Right ventricle myocardium inferior (tissue), 1 donor: Measurements from ENCODE around the gene PSTK. TPM values are rescaled to one million over a fixed set of nuclear protein-coding genes. Genes with fewer than 3 reads are reported as not detected.

ENCODE experiments used
- ATAC-seq: fragments of 200-7000 bp; cut with Tn5 transposase; one replicate; pipeline ENCODE4 v1.9.1; 2020; ENCODE audit warnings: mild to moderate bottlenecking, moderate library complexity
- DNase-seq: peaks from one replicate; pipeline ENCODE4 v3.0.0; 2021; ENCODE audit errors: missing footprints
- intact Hi-C: fragments of 100-400 bp; cut with DNase I; formaldehyde crosslinking; loops from one replicate; pipeline ENCODE4 v1.11.0; 2022
- long read RNA-seq: library from polyadenylated mRNA; unstranded; transcript quantifications from one replicate; pipeline ENCODE4 v2.0.0, GENCODE V29; 2021
- total RNA-seq: library from RNA; stranded (reverse); fragmentation: NEBNext Ultra II Directional; extraction: Animal tissue kit (Norgen Biotek cat#: 25700); gene quantifications from one replicate; pipeline ENCODE4 v1.2.1, GENCODE V29; 2021
- donor health status: DM: no; HTN: yes; CAD: no; lungs with severe emphysema.

The PSTK gene
- total RNA-seq: 1.5 TPM
- long read RNA-seq, partial matches to known transcripts: 0 of 2 reads
- long read RNA-seq, other reads (novel, unspliced or antisense): 1 of 2 reads

DNA sequence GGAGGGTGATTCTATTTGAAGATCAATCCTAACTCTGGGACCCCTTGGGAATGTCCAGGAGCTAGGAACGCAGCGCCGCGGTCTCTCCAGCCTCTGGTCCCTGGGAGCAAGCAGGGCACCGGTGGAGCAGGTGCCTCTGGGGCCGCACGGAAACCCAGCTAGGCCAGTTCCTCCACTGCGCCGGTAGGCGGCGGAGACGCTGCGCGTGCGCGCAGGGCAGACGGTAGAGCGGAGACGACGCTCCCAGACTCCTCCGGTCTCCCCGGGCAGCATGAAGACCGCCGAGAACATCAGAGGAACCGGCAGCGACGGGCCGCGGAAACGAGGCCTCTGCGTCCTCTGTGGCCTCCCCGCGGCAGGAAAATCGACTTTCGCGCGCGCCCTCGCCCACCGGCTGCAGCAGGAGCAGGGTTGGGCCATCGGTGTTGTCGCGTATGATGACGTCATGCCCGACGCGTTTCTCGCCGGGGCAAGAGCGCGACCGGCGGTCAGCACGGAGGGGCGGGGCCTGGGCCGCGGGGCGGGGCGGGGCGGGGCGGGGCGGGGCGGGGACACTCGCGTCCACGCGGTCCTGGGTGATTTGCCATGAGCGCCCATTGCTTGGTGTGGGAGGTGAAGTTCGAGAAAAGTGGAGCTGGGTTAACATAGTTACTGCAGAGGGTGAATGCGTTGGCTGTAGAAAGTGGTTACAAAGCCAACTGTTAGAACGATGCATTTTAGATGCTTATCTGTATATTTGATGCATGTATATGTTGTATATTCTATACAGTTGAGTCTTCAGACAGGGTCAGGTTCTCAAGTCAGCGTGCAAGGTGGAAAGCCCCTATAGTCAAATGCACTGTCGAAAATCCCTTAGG, at the start of gene PSTK:
Gene PSTK (plus strand): TSS at position 193 of the 857 bp plus-strand sequence. CDS start 79 bp downstream, at position 272.
- intact Hi-C loops: loop anchor here (1.0 kb wide), 2 partner anchors 26 to 28 kb away; partner anchors contain the start of genes C10orf88 and IKZF5
- peak; percentile 97 for DNase-seq
- peak; percentile 99 for ATAC-seq

DNA sequence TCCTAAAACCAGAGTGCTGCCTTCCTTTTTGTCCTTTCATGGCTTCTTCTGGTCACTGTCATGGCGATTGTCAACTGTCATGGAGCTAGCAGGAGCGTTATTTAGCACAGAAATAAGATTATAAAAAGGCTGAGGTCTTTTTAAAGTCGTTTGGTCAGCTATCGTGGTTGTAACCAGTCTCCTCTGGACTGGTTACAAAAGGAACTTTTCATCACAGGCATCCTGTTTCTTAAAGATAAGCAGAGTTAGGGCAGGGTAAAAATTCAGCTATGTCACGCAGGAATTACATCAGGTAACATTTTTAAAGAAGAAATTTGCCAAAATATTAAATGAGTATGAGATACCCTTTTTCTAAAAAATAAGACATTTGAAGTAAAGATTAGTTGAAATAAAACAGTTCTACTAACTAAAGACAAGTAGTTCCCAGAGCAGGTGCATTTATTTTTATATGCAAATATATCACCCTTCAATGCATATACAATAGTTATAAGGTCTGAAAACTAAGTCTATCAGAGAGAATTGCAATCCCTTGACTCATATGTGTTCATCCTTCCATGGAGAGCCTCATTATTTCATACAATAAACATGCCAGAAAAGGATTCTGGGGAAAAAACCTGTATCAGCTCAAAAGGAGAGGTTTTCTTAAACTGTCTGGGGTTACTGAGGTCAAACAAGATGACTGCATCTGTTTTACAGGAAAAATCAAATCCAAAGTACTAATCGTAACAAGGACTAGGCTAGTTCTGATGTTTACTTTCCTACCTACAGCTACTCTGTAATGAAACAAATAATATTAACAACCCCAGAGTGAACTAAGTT, 48.9 kb upstream of the PSTK start:
- intact Hi-C loops: no loop called here
- no peak for ATAC-seq
- no peak for DNase-seq

DNA sequence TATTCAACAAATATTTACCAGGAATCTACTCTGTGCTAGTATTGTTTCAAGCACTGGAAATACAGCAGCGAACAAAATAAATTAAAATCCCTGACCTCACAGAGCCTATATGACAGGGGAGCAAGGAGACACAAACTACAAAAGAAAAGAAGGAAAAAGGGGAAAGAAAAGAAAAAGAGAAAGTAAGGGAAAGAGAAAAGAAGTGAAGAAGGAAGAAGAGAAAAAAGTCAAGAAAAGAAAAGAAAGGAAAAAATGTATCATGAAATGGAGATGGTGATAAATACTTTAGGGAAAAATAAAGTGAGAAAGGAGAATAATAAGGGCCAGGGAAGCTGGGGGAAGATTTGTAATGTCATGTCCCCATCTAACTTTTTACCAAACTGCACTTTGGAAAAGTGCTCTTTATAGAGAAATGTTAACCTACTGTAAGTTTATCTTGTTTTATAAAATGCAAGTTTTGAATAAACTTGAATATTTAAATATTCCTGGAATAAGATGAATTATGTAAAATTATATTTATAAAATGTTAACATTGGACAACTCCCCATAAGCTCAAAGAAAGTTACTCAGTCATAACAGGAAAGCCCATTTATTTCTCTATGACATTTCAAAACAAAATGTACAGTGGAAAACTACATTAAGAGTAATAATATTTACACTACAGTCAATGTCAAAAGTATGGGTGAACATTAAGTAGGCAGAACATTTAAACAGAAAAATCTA, 40.9 kb upstream of the PSTK start:
- ATAC-seq: no peak
- intact Hi-C loops: no loop called here
- no peak for DNase-seq

DNA sequence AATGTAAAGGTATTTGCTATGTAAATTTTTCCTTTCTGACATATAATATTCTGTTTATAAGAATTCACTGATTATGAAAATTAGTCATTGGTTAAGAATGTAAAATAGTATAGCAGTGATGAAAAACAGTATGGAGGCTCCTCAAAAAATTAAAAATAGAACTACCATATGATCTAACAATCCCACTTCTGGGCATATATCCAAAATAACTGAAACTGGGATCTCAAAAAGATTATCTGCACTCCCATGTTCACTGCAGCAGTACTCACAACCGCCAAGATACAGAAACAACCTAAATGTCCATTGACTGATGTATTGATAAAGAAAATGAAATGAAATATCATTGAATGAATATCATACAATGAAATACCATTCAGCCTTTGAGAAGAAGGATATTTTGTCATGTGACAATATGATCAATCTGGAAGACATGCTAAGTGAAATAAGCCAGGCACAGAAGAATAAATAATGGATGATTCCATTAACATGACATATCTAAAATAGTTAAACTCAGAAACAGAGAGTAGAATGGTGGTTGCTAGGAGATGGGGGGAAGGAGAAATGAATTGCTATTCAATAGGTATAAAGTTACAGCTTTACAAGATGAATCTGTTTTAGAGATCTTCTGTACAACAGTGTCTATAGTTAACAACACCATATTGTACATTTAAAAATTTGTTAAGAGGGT, 40.2 kb upstream of the PSTK start:
- no peak for ATAC-seq
- intact Hi-C loops: no loop called here

DNA sequence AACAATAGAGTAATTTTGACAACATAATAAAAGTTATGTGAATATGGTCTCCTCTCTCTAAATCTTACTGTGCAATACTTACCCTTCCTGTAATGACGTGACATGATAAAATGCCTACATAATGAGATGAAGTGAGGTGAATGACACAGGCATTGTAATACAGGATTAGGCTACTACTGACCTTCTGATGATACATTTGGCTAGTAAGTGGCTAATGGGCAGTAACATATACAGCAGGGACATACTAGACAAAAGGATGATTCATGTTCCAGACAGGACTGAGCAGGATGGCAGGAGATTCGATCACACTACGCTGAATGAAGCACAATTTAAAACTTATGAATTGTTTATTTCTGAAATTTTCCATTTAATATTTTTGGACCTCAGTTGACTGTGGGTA, 30.9 kb upstream of the PSTK start:
- no peak for DNase-seq
- intact Hi-C loops: no loop called here

More for the DNA sequence above, 40.2 kb upstream of the PSTK start:
- no peak for DNase-seq

GRCh38 chr10:122953902-122954730, 26.1 kb upstream of the PSTK start, which contains the start of gene C10orf88:
C10orf88 (minus strand) TSS chr10:122954227; CDS start chr10:122954178, 49 bp downstream.
- DNase-seq: peak; percentile 97
- intact Hi-C loops: loop anchor here (1.0 to 5.0 kb wide), 2 partner anchors 26 to 53 kb away; partner anchors contain the start of genes ACADSB, IKZF5 and PSTK
- peak; percentile 99 for ATAC-seq

More for the DNA sequence above, 30.9 kb upstream of the PSTK start:
- no peak for ATAC-seq

DNA sequence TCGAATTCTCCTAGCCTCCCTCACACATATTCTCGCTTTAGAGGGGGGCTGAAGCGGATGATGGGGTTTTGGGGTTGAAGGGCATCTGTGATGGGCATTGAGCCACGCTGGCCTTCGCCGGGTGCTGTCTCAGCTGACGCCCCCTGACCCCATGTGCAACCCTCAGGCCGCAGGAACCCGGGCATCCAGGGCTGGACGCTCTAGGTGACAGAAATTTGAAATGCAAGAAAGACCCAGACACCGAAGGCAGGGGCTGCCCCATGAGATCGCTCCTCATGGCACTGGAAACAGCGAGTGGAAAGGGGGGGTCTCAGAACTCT, 25.5 kb upstream of the PSTK start:
- ATAC-seq: no peak
- intact Hi-C loops: loop anchor here (1.0 to 5.0 kb wide), 2 partner anchors 26 to 53 kb away; partner anchors contain the start of genes ACADSB, IKZF5 and PSTK

DNA sequence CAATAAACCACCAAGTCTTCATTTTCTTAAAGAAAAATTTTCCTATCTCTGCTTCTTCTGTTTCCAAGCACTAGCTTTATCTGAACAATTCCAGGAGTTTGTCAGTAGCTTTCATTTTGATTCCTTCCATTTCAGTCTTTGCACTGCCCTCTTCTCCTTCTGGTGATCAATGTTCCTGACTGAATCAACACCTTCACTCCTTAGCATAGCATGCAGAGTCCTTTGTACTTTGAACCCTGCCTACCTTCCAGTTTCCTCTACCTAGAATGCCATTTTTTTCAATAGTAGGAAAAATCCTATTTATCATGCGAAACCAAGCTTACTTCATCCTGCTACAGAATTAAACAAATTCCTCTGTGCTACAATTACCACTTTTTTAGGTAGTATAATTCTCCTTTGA, 24.3 kb upstream of the PSTK start:
- DNase-seq: no peak
- no peak for ATAC-seq
- intact Hi-C loops: no loop called here

More for the DNA sequence above, 25.5 kb upstream of the PSTK start:
- DNase-seq: peak; percentile 65

GRCh38 chr10:122957474-122957873, 22.7 kb upstream of the PSTK start:
- intact Hi-C loops: no loop called here
- no peak for ATAC-seq
- DNase-seq: no peak

- intact Hi-C loops: no loop called here
- DNase-seq (no peak), ATAC-seq (no peak)
Observed at GRCh38 chr10:122962405-122962804, 17.8 kb upstream of the PSTK start.

- DNase-seq: no peak
- ATAC-seq: no peak
- intact Hi-C loops: no loop called here
Observed at GRCh38 chr10:122966879-122967278, 13.3 kb upstream of the PSTK start.

- ATAC-seq: no peak
- no peak for DNase-seq
- intact Hi-C loops: no loop called here
Observed at GRCh38 chr10:122968698-122969097, 11.5 kb upstream of the PSTK start.

DNA sequence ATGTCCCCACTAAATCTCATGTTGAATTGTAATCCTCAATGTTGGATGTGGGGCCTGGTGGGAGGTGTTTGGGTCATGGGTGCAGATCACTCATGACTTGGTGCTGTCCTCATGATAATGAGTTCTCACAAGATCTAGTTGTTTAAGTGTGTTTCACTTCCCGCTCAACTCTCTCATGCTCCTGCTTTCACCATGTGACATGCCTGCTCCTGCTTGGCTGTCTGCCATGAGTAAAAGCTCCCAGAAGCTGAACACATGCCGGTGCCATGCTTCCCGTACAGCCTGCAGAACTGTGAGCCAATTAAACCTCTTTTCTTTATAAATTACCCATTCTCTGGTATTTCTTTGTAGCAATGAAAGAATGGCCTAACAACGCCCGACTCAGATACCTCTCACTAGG, 6.2 kb upstream of the PSTK start:
- ATAC-seq: no peak
- intact Hi-C loops: no loop called here
- no peak for DNase-seq

DNA sequence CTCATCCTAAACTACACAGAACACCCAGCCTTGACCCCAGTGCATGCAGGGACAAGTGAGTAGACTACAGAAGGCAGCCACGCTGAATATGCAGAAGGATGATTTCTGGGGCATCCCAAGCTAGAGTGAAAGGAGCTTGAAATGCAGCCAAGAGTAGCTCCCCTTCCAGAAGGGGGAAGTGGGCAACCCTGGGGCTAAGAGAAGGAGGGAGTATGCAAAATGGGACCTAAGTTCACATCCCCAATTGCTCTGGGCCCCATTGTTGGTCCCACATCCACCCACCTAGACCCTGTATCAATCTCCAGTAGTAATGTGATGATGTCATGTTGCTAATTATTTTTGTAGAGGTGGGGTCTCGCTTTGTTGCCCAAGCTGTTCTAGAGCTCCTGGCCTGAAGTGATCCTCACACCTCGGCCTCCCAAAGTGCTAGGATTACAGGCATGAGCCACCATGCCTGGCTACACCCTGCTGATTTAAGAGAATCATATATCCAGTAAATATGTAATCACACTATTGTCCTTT, 5.6 kb upstream of the PSTK start:
- intact Hi-C loops: no loop called here
- ATAC-seq (no peak), DNase-seq (no peak)

GRCh38 chr10:122981066-122981464, 864 bp downstream of the PSTK start:
- intact Hi-C loops: no loop called here
- DNase-seq (no peak), ATAC-seq (no peak)

- no peak for DNase-seq
- no peak for ATAC-seq
- intact Hi-C loops: no loop called here
Observed at GRCh38 chr10:122983898-122984297, 3.7 kb downstream of the PSTK start.

- ATAC-seq (no peak), DNase-seq (no peak)
- intact Hi-C loops: no loop called here
Observed at GRCh38 chr10:122984708-122985107, 4.5 kb downstream of the PSTK start.
